NCI-H2171 treated with DMSO at 0.1 percent for 48 hours (cell line): ENCODE results near the gene TMEM109.

Experiments used
- DNase-seq: peaks from one replicate; lab custom pipeline; 2025; lab: John Stamatoyannopoulos, UW

Gene TMEM109

DNA sequence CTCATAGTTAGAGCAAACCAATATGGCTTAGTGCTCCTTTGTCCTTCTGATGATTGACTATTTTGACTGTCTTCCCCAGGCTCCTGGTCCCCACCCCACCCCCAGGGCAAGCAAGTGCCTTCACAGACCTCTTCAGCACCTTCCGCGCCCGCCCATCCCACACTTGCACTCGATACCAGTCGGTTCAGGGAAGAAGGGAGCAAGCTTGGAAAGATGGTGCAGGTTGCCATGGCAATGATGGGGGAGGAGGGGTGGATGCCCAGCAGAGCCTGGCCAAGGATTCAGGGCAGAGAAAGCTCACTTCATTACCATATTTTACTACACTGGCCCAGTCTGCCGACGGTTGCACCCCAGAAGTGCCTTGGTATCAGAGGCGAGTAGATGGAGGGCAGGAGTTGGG, 12.5 kb downstream of the TMEM109 start:
- DNase-seq: no peak

DNA sequence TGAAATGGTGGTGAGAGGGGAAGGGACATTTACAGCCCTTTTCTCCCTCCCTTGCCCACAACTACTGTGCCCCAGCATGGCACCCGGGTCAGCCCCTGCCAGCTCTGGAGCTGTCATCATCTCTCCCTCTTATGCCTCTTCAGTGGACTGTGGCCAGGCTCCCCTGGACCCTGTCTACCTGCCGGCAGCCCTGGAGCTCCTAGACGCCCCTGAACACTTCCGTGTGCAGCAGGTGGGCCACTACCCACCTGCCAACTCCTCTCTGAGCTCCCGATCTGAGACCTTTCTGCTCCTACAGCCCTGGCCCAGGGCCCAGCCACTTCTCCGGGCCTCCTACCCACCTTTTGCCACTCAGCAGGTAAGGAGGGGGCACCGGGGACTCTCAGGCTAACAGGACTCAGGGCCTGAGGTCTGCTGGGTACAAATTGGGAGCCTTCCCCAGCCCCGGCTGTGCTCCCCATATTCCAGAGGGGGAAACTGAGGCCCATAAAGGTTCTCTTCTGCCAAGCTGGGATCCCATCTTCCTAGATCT, 13.2 kb downstream of the TMEM109 start:
- no peak for DNase-seq

DNA sequence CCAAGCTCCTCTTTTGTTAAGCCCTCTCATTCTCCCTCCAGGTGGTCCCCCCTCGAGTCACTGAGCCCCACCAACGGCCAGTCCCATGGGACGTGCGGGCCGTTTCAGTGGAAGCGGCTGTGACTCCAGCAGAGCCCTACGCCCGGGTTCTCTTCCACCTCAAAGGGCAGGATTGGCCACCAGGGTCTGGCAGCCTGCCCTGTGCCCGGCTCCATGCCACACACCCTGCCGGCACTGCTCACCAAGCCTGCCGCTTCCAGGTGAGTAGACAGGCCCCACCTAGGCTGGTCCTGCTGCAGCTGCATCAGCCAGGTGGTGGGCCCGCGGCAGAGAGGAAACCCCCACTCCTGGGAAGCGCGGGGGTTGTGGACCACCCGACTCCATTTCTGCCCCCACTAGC, 13.6 kb downstream of the TMEM109 start:
- no peak for DNase-seq

DNA sequence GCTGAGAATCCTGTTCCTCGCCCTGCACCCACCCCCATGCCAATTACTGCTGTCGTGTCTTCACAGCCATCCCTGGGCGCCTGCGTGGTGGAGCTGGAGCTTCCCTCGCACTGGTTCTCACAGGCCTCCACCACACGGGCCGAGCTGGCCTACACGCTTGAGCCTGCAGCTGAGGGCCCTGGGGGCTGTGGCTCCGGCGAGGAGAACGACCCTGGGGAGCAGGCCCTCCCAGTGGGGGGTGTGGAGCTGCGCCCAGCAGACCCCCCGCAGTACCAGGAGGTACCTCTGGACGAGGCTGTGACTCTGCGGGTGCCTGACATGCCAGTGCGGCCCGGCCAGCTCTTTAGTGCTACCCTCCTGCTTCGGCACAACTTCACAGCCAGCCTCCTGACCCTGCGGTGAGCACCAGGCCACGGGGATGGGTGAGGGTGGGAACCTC, 14.6 kb downstream of the TMEM109 start:
- no peak for DNase-seq

DNA sequence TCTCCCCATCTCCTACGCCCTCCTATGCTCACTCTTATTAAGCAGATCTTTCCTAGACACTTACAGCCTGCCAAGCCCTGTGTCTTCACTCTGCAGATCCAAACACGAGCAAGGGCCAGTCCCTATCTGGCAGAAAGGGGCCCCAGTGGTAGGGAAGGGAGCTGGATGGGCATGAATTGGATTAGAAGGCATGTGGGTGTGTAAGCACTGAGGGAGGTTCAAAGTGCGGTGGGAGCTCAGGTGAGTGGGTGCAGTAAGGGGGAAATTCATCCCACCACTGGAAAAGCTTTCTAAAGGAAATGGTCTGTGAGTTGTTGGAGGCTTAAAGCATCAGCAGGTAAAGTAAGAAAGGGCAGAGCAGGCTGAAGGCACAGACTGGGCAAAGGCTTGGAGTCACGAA, 15.8 kb downstream of the TMEM109 start:
- DNase-seq: no peak

DNA sequence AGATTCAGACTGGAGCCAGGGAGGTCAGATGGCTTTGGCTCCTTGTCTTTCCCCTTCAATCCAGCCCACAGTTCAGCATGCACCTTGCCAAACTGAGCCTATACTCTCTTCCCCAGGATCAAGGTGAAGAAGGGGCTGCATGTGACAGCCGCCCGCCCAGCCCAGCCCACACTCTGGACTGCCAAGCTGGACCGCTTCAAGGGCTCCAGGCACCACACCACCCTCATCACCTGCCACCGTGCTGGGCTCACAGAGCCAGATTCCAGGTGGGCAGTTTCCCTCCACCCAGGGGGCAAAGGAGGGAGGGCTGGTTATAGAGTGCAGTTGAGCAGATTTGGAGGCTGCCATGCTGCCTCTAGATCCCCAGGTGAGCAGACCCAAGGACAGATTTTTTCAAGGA, 16.4 kb downstream of the TMEM109 start:
- no peak for DNase-seq

DNA sequence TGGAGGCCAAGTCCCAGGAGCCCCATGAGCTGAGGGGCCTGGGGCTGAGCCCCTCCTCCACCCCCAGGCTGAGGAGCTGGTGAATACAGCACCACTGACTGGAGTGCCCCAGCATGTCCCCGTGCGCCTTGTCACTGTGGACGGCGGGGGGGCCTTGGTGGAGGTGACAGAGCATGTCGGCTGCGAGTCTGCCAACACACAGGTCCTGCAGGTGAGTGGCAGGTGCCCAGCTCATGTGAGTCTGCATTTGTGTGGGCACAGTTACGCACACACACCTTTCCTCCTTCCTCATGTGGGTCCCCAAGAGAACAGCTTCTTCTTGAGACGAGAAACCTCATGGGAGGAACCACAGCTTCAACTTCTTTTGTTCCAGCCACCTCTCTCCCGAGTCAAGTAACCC, 18.0 kb downstream of the TMEM109 start:
- DNase-seq: no peak

DNA sequence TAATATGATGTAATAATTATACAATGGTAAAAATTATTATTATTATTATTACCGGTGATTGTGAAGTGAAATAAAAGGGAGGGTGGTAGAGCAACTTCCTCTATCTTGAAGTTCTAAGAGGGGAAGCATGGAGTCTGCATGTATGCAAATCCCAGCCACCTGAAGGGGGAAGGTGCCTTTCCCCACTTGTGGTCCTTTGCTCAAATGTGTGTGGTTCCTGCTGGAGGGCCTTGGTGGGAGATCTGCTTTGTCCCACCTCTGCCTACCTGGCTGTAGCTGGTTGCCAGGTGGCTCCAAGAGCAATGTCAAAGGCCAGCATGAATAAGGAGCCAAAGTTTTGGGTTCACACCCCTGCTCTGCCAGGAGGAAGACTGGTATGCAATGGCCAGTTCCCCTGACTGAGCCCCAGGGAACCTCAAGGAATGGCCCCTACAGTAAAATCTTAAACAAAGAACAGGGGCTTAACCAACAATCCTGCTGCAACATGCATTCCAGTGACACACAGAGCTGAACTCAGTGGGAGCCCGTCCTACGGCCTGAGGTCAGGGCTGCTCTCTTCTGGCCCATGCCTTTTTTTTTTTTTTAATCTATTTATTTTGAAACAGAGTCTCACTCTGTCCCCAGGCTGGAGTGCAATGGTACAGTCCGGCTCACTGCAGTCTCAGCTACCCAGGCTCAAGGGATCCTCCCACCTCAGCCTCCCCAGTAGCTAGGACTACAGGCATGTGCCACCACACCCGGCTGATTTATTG, 18.8 kb downstream of the TMEM109 start:
- DNase-seq: no peak

DNA sequence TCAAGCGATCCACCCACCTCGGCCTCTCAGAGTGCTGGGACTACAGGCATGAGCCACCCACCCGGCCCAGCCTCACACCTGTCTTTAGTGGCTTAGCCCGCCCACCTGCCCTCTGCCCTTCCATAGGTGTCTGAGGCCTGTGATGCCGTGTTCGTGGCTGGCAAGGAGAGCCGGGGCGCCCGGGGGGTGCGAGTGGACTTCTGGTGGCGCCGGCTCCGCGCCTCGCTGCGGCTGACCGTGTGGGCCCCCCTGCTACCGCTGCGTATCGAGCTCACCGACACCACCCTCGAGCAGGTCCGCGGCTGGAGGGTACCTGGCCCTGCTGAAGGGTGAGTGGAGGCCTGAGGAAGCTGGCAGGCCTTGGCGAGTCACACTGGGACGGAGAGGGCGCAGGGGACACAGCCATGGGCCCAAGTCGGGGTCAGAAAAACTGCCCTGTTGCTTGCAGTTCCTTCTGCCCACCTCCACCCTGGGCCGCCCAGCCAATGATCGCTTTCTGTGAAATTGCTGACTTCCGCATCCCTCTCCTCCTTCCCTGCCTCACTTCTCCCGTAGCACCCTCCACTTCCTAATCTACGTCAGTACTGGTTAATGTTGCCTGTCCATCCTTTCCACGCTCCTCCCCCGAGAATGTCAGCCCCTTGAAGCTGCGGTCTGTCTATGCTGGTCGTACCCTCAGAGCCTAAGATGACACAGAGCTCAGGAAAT, 19.6 kb downstream of the TMEM109 start:
- DNase-seq: no peak

DNA sequence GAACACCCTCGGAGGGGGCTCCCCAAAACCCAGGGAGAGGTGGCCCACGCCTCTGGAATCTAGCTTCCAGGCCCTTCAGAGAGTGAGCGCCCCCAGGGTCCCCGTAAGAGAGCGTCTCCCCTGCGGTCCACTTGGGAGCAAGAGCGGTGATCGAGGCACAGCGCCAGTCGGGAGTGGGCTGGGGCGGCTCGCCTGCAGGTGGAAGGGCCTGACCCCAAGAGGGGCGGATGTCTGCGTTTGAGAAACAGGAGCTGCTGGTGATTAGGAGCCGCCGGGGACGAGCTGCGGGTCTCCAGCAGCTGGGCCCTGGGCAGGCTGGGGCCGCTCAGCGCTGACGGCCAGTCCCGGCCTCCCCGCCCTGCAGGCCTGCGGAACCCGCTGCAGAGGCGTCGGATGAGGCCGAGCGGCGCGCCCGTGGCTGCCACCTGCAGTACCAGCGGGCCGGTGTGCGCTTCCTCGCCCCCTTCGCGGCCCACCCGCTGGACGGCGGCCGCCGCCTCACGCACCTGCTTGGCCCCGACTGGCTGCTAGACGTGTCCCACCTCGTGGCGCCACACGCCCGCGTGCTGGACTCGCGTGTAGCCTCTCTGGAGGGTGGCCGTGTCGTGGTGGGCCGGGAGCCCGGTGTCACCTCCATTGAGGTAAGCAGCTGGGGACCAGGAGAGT, 20.3 kb downstream of the TMEM109 start:
- DNase-seq: no peak

DNA sequence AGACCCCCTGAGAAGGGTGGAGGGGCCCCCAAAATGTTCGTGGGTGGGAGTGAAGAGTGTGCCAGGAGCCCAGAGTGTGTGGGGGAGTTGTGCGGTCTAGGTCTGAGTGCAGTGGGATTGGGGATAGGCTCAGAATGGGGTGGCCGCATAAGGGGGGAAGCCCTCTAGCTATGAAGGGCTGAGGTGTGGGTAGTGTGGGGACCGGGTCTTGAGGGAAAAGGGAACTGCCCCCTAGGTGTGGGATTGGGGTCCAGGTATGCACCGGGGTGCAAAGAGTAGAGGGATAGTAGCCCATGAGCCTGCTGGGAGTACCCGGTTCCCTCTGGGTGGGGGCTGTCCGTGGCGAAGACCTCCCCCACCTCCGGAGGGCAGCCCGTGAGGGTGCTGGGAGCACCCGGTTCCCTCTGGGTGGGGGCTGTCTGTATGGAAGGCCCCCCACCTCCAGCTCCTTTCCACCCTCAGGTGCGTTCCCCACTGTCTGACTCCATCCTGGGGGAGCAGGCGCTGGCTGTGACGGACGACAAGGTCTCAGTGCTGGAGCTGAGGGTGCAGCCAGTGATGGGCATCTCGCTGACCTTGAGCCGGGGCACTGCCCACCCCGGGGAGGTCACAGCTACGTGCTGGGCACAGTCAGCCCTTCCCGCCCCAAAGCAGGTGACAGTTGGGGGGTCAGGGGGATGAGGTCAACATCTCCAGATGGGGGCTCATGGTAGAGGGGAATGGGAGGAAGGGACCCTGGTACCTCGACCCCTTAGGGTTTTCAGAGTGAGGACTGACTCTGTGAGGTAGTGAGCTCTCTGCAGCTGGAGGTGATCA, 21.0 kb downstream of the TMEM109 start:
- no peak for DNase-seq

DNA sequence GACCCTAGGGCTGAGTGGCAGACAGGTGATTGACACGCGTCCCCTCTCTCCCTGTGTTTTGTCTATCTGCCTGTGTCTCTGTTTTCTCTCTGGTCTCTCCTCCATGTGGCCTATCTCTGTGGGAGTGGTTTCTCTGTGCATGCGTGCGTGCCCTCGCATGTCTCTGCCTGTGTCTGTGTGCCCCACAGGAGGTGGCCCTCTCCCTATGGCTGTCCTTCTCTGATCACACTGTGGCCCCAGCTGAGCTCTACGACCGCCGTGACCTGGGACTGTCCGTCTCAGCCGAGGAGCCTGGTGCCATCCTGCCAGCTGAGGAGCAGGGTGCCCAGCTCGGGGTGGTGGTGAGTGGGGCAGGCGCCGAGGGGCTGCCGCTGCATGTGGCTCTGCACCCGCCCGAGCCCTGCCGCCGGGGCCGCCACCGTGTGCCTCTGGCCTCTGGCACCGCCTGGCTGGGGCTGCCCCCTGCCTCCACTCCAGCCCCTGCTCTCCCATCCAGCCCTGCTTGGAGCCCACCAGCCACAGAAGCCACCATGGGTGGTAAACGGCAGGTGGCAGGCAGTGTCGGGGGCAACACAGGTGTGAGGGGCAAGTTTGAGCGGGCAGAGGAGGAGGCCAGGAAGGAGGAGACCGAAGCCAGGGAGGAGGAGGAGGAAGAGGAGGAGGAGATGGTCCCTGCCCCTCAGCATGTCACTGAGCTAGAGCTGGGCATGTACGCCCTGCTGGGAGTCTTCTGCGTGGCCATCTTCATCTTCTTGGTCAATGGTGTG, 21.9 kb downstream of the TMEM109 start:
- DNase-seq: no peak

DNA sequence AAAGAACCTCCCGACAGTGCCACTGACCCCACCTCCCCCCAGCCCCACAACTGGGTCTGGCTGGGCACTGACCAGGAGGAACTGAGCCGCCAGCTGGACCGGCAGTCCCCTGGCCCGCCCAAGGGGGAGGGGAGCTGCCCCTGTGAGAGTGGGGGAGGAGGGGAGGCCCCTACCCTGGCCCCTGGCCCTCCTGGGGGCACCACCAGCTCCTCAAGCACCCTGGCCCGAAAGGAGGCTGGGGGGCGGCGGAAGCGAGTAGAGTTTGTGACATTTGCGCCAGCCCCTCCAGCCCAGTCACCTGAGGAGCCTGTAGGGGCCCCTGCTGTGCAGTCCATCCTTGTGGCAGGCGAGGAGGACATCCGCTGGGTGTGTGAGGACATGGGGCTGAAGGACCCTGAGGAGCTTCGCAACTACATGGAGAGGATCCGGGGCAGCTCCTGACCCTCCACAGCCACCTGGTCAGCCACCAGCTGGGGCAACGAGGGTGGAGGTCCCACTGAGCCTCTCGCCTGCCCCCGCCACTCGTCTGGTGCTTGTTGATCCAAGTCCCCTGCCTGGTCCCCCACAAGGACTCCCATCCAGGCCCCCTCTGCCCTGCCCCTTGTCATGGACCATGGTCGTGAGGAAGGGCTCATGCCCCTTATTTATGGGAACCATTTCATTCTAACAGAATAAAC, 22.6 kb downstream of the TMEM109 start:
- no peak for DNase-seq

DNA sequence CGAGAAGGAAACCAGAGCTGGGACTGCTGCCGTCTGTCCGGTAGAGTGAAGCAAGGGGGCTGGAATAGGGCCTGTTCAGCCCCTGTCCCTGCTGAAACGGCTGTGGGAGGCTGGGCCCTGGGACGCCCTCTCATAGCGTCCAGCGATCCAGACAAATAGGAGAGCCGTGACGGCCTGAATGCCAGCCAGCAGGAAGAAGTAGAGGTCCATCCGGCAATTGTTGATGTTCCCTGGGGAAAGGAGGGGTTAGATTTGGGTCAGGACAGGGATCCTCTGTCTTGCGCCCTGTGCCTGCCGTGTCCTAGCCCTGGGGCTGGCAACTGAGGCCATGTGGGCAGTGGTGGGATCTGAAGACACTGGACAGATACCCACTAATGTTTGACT, 23.2 kb downstream of the TMEM109 start:
- no peak for DNase-seq

DNA sequence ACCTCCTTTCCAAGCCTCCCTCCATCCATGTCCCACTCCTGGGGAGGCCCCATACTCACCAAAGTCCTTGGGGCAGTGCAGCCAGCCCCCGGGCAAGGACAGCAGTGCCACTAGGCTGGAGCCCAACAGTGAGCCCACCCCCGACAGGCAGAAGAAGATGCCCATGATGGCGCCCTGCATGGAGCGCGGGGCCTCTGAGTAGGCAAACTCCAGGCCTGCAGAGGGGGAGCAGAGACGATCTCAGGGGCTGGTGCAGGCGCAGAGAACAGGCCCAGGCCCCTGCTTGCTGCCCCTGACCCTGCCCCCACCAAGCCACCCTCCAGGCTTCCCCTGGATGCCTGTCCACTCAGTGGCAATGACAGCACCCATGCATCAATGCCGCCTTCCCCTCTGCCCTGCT, 23.9 kb downstream of the TMEM109 start:
- DNase-seq: no peak

DNA sequence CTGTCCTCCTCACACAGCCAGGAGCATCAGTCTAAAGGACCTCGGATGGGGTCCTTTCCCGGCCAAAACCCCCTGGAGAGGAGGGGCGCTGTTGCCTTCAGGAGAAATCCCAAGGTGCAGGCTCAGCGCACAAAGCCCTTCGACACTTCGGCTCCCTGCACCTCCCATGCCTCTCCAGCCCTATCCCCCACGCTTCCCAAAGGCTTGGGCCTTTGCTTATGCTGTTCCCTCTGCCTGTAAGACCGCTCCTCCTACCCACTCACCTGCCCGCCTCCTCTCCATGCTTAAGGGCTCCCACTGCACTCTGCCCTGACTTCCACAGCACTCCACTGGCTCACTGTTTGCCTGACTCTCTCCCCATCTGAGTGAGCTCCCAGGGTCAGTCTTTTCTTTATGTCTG, 24.5 kb downstream of the TMEM109 start:
- peak; percentile 23 for DNase-seq

DNA sequence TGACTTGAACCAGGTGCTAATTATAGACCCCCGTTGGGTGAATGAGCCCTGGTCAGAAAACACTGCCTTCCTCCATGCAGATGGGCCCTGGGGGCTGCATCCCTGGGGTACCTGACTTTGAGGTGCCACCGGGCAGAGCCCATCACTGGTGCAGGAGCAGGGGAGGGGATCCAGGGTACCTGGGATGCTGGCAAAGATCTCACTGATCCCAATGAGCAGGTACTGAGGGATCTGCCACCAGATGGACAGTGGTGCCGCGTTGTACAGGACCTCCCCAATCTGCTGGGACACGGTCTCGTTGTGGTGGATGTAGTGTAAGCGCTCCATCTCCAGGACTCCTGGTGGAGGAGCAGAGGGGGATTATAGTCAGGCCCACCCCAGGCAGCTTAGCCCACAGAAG, 25.3 kb downstream of the TMEM109 start:
- no peak for DNase-seq

DNA sequence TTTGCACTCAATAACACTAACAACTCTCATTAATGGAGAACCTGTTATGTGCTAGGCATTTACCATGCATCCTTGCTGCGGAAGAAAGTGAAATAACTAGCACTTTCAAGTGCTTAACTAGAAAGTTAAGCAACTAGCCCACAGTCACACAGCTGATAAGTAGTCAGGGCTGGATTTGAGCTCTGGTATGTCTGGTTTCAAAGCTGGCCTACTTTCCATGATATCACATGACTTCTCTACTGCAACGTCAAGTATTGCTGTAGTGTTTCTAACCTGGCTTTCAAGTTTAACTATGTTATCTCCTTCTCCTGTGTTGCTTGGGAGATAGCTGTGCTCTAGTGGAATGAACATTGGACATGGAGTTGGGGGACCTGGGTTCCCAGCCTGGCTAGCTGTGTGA, 25.9 kb downstream of the TMEM109 start:
- DNase-seq: peak; percentile 32

DNA sequence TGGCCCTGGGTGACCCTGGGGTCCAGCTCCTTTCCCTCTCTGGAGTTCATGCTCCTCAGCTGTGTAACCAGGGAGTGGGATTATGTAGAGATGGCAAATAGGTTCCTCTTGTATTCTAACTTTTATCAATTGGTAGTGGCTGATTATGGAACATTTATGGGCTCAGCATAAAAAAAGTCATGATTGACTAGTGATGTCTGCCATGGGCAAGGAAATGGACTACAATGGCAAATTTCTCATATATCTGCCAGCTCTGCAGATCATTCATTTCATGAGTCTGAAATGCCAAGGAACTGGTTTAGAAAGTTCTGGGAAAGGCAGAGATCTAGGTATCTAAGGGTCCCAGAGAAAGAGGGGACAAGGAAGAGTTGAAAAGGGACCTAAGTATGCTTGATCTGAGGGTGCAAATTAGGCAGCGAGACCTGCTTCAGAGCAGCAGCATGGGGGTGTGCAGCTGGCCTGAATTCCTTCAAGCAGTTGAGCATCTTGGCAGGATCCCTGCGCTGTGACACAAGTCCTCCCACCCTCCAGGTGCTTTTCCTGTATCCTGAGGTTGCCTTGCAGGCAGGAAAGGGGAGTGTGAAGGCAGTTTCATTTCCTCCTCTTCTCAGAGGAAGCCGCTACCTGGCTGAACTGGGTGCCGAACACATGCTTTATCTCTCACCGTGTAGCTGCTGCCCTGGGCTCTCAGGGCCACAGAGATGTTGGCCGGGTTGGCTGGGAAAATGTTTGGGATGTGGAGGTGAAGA, 27.6 kb downstream of the TMEM109 start:
- peak; percentile 43 for DNase-seq

DNA sequence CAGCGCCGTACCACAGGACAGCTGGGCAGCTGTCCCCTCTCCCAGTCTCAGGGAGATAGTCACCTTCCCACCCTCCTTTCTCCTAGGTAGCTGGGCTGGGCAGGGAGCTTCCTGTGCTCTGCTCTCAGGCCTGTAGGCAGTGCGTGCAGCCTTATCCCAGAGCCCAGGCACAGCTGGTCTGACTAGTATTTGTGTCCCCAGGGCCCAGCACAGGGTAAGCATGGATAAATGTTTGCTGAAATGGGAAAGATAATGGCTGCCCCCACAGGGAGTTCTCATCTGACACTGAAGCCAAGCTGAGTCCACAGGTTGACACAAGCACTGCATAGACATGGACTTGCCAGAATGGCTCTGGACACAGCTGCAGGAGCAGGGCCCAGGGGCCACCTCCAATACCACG, 28.3 kb downstream of the TMEM109 start:
- peak; percentile 88 for DNase-seq
